HepG2 (cell line): ENCODE data around the gene CA10.

Experiments used
- EZH2 ChIP-seq: conservative IDR thresholded peaks from 2 replicates; pipeline ENCODE4 v1.6.1; 2012; ENCODE audit warnings: mild to moderate bottlenecking, low read depth, low read length, moderate library complexity
- MYC ChIP-seq: sonication (generic); formaldehyde crosslinking; IDR thresholded peaks from 2 replicates; pipeline ENCODE4 v1.9.0; 2021; ENCODE audit warnings: missing genetic modification reagents, borderline replicate concordance
- RFX1 ChIP-seq: fragments of 450-650 bp; IDR thresholded peaks from 2 replicates; pipeline ENCODE4 v1.6.1; 2017
- SP4 ChIP-seq: sonication (generic); formaldehyde crosslinking; IDR thresholded peaks from 2 replicates; pipeline ENCODE4 v1.8.1; 2023; ENCODE audit warnings: mild to moderate bottlenecking, missing genetic modification reagents
- ZNF766 ChIP-seq: sonication (generic); formaldehyde crosslinking; IDR thresholded peaks from 2 replicates; pipeline ENCODE4 v1.5.0; 2020; ENCODE audit warnings: missing genetic modification reagents, borderline replicate concordance

DNA sequence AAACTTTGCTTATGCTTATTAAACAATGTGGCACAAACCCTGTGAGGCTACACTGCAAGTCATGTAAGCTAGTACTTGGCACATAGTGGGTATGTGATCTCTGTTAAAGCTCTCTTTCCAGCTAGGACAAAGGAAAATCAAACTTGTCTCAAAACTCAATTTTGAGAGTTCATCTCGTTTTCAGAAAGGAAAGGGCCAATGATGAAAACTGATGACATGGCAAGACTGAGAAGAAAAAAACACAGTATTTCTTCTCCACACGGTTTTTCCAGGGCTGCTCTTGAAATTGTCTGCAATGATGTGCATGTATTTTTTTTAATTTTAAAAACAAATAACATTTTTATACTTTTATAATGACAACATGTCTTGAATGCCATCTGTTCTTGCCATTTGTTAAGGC, 389.8 kb downstream of the CA10 start:
- no peak for TF ChIP-seq RFX1
- no peak for TF ChIP-seq SP4
- TF ChIP-seq ZNF766 (CRISPR knock-in tag): no peak
- TF ChIP-seq EZH2: no peak
- no peak for TF ChIP-seq MYC (CRISPR knock-in tag)
